Measurements from ENCODE around the gene CREB1.
"Not testable (repeated sequence)": the region's sequence is repeated elsewhere in the genome, so short reads cannot be mapped to it uniquely, and the experiment has no call there.

Gene CREB1

DNA sequence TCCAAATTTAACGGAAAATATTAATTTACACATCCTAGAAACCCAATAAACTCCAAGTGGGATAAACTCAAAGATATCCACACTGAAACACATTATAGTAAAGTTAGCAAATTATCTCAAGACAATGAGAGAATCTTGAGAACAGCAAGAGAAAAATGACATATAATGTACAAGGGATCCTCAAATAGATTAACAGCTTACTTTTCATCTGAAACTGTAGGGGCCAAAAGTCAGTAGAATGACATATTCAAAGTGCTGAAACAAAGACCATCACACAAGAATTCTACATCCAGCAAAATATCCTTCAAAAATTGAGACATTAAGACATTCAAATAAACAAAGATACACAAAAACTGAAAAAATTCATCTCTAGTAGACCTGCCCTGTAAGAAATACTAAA is 114.1 kb downstream of the CREB1 start:
- no peak for DNase-seq (ENCODE audit: low read depth)
- H3K4me3 ChIP-seq (ENCODE audit: low read depth, low read length) = no peak overlapping the region
- TF ChIP-seq, protein P1, sequence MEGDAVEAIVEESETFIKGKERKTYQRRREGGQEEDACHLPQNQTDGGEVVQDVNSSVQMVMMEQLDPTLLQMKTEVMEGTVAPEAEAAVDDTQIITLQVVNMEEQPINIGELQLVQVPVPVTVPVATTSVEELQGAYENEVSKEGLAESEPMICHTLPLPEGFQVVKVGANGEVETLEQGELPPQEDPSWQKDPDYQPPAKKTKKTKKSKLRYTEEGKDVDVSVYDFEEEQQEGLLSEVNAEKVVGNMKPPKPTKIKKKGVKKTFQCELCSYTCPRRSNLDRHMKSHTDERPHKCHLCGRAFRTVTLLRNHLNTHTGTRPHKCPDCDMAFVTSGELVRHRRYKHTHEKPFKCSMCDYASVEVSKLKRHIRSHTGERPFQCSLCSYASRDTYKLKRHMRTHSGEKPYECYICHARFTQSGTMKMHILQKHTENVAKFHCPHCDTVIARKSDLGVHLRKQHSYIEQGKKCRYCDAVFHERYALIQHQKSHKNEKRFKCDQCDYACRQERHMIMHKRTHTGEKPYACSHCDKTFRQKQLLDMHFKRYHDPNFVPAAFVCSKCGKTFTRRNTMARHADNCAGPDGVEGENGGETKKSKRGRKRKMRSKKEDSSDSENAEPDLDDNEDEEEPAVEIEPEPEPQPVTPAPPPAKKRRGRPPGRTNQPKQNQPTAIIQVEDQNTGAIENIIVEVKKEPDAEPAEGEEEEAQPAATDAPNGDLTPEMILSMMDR (conservative IDR thresholded peaks at IDR 0.05; ENCODE audit: low read depth, low read length) = no peak

DNA sequence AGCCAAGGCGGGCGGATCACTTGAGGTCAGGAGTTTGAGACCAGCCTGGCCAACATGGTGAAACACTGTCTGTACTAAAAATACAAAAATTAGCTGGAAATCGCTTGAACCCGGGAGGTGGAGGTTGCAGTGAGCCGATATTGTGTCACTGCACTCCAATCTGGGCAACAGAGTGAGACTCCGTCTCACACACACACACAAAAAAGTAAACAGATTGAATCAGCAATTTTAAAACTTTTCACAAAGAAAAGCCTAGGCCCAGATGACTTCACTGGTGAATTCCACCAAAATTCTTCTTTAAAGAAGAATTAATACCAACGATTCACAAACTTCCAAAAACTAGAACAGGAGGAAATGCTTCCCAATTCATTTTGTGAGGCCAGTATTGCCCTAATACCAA is 116.8 kb downstream of the CREB1 start:
- H3K4me3 ChIP-seq (ENCODE audit: low read depth, low read length); DNase-seq (ENCODE audit: low read depth): not testable (repeated sequence)

Data from choroid plexus epithelial cell (primary cell).